ENCODE data around the gene PHPT1. TPM values are rescaled to one million over a fixed set of nuclear protein-coding genes. Genes with fewer than 3 reads are reported as not detected.

Gene PHPT1
- total and polyA plus RNA-seq, 7 donors = 39.0 to 144 (median 73.1) TPM

DNA sequence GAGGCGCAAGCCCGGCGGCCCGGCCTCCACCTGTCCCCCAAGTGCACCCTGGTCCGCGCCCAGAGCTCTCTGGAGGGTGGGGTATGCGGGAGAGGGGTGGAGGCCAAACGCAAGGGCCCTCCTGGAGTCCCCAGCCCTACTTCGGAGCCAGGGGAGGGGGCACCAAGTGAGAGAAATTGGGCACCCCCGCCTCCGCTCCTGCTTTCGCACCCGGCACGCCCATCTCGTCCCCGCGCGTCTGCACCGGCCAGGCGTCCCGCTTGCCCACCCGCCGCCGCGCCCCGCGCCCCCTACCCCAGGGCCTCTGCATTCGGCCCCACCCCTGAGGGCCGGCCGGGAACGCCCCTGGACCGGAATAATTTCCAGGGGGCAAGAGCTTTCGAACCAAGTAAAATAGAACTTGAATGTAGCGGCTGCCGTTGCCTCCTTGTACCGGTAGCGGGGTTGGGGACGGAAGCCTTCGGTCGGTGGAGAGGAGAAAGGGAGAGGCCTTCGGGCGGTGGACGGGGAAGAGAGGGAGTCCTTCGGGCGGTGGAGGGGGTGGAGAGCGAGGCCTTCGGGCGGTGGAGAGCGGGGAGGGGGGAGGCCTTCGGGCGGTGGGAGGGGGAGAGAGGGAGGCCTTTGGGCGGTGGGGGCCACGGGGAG lies 694 bp upstream of the PHPT1 start:
- WGBS, 2 donors = 1% methylated on average over 53 of the region's 53 CpGs
- Histone ChIP-seq H3K36me3 (peaks cover 0 to 6% (median 0%) of the 10 kb centered on the region in 4 donors), H3K4me1 (peaks cover 0 to 64% (median 59%) of the 10 kb centered on the region in 4 donors), H3K27ac (peak overlapping the region; percentile 87 to 93 (median 90)), H3K4me3 (peak overlapping the region; percentile 68 to 82 (median 70)), H3K9me3 (no peaks in the 10 kb centered on the region), H3K27me3 (peaks cover 30 to 48% (median 47%) of the 10 kb centered on the region in 3 donors)
- no peak for DNase-seq
- TF ChIP-seq POLR2AphosphoS5 (IDR thresholded peaks at IDR 0.05) (no peak), EP300 (IDR thresholded peaks at IDR 0.05) (no peak), POLR2A (IDR thresholded peaks at IDR 0.05) (no peak)
- TF ChIP-seq, protein P1, sequence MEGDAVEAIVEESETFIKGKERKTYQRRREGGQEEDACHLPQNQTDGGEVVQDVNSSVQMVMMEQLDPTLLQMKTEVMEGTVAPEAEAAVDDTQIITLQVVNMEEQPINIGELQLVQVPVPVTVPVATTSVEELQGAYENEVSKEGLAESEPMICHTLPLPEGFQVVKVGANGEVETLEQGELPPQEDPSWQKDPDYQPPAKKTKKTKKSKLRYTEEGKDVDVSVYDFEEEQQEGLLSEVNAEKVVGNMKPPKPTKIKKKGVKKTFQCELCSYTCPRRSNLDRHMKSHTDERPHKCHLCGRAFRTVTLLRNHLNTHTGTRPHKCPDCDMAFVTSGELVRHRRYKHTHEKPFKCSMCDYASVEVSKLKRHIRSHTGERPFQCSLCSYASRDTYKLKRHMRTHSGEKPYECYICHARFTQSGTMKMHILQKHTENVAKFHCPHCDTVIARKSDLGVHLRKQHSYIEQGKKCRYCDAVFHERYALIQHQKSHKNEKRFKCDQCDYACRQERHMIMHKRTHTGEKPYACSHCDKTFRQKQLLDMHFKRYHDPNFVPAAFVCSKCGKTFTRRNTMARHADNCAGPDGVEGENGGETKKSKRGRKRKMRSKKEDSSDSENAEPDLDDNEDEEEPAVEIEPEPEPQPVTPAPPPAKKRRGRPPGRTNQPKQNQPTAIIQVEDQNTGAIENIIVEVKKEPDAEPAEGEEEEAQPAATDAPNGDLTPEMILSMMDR (IDR thresholded peaks at IDR 0.05) = no peak
- intact Hi-C loops (cut with DNase I) = loop anchor here (10.0 kb wide), 1 partner anchor 186 kb away; the partner anchor contains the start of gene FUT7

DNA sequence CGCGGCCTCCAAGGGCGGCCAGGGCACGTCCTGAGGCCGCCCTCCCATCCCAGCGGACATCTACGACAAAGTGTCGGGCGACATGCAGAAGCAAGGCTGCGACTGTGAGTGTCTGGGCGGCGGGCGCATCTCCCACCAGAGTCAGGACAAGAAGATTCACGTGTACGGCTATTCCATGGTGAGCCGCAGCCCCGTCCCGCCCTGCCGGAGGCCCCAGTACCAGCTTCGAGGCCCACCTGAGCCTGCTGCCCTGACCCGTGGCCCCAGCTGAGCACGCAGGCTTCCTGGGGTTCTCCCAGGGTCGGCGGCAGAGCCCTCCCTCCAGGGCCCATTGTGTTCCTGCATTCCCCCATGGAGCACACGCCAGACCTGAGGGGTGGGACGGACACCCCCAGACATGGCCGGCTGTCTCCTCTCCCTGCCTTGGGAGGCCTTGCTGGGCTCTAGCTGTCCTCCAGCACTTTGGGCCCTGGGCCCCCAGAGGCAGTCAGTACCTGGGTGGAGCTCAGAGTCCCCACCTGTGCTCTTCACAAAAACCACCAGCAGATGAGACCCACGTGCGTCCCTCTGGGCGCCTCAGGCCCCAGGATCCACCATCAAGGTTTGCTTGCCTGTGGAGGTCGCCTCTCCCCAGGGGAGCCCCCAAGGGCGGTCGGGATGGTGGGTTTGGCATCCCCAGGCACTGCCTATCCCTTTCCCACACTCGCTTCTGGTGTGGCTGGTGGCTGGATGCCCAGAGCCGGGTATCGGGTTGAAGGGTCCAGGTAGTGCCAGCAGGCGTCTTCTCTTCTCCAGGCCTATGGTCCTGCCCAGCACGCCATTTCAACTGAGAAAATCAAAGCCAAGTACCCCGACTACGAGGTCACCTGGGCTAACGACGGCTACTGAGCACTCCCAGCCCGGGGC lies 1.0 kb downstream of the PHPT1 start:
- no peak for DNase-seq
- intact Hi-C loops (cut with DNase I) = loop anchor here (2.0 to 10.0 kb wide), 2 partner anchors 15 to 185 kb away; partner anchors contain the start of gene FUT7

DNA sequence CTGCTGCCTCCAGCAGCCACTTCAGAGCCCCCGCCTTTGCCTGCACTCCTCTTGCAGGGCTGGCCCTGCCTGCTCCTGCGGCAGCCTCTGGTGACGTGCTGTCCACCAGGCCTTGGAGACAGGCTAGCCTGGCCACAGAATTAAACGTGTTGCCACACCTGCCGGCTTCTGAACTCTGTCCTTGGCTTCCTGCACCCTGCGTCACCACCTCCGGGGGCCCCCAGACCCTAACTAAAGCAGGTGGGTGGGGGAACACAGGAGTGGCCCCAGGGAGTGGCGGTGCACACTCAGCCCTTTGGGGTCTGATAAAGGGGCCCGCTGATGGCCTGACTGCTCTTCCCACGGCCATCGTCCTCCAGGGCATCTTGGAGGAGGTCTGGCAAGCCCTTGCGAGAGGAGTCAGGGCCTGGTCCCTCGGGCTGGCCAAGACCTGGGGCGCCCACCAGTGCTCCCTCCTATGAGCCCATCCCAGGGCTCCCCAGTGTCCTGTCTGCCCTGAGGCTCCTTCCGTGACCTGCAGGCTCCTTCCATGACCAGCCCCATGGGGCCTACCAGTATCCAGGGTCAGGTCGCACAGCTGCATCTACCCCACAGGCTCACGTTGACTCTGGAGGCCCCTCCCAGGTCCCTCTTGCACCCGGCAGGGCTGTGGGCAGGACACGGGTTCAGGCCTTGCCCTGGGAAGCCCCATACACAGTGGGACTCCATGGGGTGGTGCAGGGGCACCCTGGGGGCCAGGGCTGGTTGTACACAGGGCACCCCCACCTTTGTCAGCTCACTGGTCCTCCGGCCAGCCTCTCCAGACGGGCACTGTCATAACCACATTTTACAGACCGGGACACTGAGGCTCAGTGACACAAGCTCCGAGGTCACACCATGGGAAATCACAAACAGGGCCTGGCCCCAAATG lies 1.9 kb downstream of the PHPT1 start:
- Histone ChIP-seq H3K27ac (no peak overlapping the region), H3K4me3 (no peak overlapping the region), H3K36me3 (peaks cover 0 to 6% (median 0%) of the 10 kb centered on the region in 4 donors), H3K27me3 (peaks cover 12 to 25% (median 24%) of the 10 kb centered on the region in 3 donors), H3K9me3 (no peaks in the 10 kb centered on the region), H3K4me1 (peaks cover 0 to 42% (median 42%) of the 10 kb centered on the region in 4 donors)
- TF ChIP-seq, protein P1 (IDR thresholded peaks at IDR 0.05) = no peak
- TF ChIP-seq POLR2A (IDR thresholded peaks at IDR 0.05) (no peak), POLR2AphosphoS5 (IDR thresholded peaks at IDR 0.05) (no peak), EP300 (IDR thresholded peaks at IDR 0.05) (no peak)
- DNase-seq = no peak
- 76 to 86% methylated on average over 23 of the region's 23 CpGs for WGBS, 2 donors
- intact Hi-C loops (cut with DNase I) = loop anchor here (2.0 kb wide), 1 partner anchor 14 kb away; no protein-coding TSS in a partner anchor

More for the DNA sequence above, 1.0 kb downstream of the PHPT1 start:
- WGBS, 2 donors = 49 to 60% methylated on average over 43 of the region's 43 CpGs
- peak overlapping the region; percentile 68 to 82 (median 70) for H3K4me3 ChIP-seq
- peaks cover 20 to 34% (median 33%) of the 10 kb centered on the region in 3 donors for H3K27me3 ChIP-seq
- peaks cover 0 to 6% (median 0%) of the 10 kb centered on the region in 4 donors for H3K36me3 ChIP-seq
- peak overlapping the region; percentile 87 to 93 (median 90) for H3K27ac ChIP-seq
- peaks cover 0 to 51% (median 48%) of the 10 kb centered on the region in 4 donors for H3K4me1 ChIP-seq
- TF ChIP-seq POLR2AphosphoS5 (IDR thresholded peaks at IDR 0.05) = peak in 1 of 4 donors; percentile 4
- no peak for TF ChIP-seq EP300 (IDR thresholded peaks at IDR 0.05)
- no peaks in the 10 kb centered on the region for H3K9me3 ChIP-seq

DNA sequence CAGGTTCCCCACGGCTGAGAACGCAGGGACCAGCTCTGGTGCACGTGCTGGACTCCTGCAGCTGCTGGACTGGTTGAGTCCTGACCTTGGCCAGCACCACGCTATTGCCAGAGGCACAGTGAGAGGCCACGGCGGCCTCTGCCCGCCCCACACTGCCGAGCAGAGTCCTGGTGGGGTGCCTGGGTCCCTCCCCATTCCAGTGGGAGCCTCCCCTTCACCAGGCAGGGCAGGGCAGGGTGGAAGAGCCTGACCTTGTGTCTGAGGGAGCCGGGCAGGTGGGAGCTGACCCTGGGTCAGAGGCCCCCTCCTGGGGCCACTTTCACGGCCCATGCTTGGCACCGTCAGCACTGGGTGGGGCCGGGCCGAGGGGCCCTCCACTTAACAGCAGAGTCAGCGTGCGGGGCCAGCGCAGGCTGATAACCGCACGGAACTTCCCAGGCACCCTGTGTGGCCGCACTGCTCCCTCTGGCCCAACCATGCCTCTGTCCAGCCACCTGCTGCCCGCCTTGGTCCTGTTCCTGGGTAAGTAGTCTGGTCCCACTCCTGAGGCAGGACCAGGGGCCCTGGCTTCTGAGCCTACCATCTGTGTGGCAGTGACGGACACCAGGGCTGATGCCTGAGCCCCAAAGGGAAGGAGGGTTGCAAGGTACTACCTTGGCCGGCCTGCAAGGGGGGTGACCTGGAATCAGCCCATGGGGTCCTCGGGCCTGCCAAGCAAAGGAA lies 2.9 kb downstream of the PHPT1 start, which contains the start of gene MAMDC4:
TSS of gene MAMDC4 (plus strand) at position 406 of the 723 bp plus-strand sequence. CDS start at position 477, 71 bp downstream.
- no peak for DNase-seq

More for the DNA sequence above, 2.9 kb downstream of the PHPT1 start, which contains the start of gene MAMDC4:
- peaks cover 4 to 15% (median 14%) of the 10 kb centered on the region in 3 donors for H3K27me3 ChIP-seq
- H3K4me3 ChIP-seq = no peak within 1 kb of the TSS
- intact Hi-C loops (cut with DNase I) = loop anchor here (2.0 kb wide), 1 partner anchor 13 kb away; no protein-coding TSS in a partner anchor
- H3K36me3 ChIP-seq = peaks cover 0 to 6% (median 0%) of the 10 kb centered on the region in 4 donors
- H3K4me1 ChIP-seq = peaks cover 0 to 32% (median 32%) of the 10 kb centered on the region in 4 donors
- no peak within 1 kb of the TSS for H3K27ac ChIP-seq
- no peaks in the 10 kb centered on the region for H3K9me3 ChIP-seq
- TF ChIP-seq, protein P1 (IDR thresholded peaks at IDR 0.05) = no peak
- TF ChIP-seq POLR2AphosphoS5 (IDR thresholded peaks at IDR 0.05) (no peak), EP300 (IDR thresholded peaks at IDR 0.05) (no peak), POLR2A (IDR thresholded peaks at IDR 0.05) (no peak)
- 68 to 79% methylated on average over 23 of the region's 23 CpGs for WGBS, 2 donors

Measured in sigmoid colon (tissue), 7 donors.